Ovary (tissue), 3 donors: ENCODE measurements around the gene EVA1B.

ENCODE experiments used
- EP300 ChIP-seq: sonication (generic); formaldehyde crosslinking; IDR thresholded peaks from one replicate; pipeline ENCODE4 v1.6.1; 2017; ENCODE audit warnings: antibody characterized with exemption
- TF ChIP-seq, protein P1 (sequence below), 3 donors: fragments of 450-650 bp in 2 of 3; fragments of 200-600 bp in 1 of 3; IDR thresholded peaks; one replicate each; pipeline versions ENCODE4 v1.5.1 to v1.8.0; 2016 to 2022; ENCODE audit warnings: antibody characterized with exemption in 3 of 3, mild to moderate bottlenecking in 1 of 3
- donor health status: DM: no; HTN: no; CAD: no.

DNA sequence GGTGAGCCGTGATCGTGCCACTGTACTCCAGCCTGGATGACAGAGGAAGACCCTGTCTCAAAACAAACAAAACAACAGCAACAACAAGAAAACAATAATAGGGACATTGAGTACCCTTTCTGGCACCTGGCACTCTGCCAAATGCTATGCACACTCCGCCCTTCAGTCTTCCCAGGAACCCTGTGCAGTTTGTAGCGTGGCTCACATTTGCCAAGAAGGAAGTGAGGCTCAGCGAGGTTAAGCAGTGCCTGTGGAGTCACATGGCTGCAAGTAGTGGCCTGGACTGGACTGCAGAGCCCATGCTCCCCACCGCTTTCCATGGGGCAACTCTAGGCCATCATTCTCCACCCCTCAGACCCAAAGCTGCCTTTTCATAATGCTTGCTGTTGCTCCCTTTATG, 5.3 kb upstream of the EVA1B start:
- TF ChIP-seq EP300: no peak
- TF ChIP-seq, protein P1, sequence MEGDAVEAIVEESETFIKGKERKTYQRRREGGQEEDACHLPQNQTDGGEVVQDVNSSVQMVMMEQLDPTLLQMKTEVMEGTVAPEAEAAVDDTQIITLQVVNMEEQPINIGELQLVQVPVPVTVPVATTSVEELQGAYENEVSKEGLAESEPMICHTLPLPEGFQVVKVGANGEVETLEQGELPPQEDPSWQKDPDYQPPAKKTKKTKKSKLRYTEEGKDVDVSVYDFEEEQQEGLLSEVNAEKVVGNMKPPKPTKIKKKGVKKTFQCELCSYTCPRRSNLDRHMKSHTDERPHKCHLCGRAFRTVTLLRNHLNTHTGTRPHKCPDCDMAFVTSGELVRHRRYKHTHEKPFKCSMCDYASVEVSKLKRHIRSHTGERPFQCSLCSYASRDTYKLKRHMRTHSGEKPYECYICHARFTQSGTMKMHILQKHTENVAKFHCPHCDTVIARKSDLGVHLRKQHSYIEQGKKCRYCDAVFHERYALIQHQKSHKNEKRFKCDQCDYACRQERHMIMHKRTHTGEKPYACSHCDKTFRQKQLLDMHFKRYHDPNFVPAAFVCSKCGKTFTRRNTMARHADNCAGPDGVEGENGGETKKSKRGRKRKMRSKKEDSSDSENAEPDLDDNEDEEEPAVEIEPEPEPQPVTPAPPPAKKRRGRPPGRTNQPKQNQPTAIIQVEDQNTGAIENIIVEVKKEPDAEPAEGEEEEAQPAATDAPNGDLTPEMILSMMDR (IDR thresholded peaks at IDR 0.05): no peak
